ENCODE measurements around the gene MYL3.

Gene MYL3

GRCh38 chr3:46874430-46874829 lies 11.2 kb upstream of the MYL3 start:
- Histone ChIP-seq H3K4me1 (peaks cover 10% of the 10 kb centered on the region), H3K27me3 (ENCODE audit: low read depth) (no peaks in the 10 kb centered on the region), H3K9me3 (no peaks in the 10 kb centered on the region), H3K4me3 (no peak overlapping the region), H3K36me3 (replicated peaks) (no peaks in the 10 kb centered on the region)
- no peak for DNase-seq (ENCODE audit: low spot score in 2 of 2)
- in situ Hi-C loops (cut with MboI; ENCODE audit: low sequenced_read_pairs) = no loop called here

GRCh38 chr3:46873521-46873920 lies 10.3 kb upstream of the MYL3 start:
- H3K4me3 ChIP-seq = no peak overlapping the region
- no peaks in the 10 kb centered on the region for H3K27me3 ChIP-seq (ENCODE audit: low read depth)
- H3K36me3 ChIP-seq (replicated peaks) = no peaks in the 10 kb centered on the region
- no peaks in the 10 kb centered on the region for H3K9me3 ChIP-seq
- in situ Hi-C loops (cut with MboI; ENCODE audit: low sequenced_read_pairs) = no loop called here
- peaks cover 2% of the 10 kb centered on the region for H3K4me1 ChIP-seq
- DNase-seq (ENCODE audit: low spot score in 2 of 2) = no peak

GRCh38 chr3:46871222-46871621 lies 8.0 kb upstream of the MYL3 start:
- in situ Hi-C loops (cut with MboI; ENCODE audit: low sequenced_read_pairs) = no loop called here
- Histone ChIP-seq H3K27me3 (ENCODE audit: low read depth) (no peaks in the 10 kb centered on the region), H3K4me1 (no peaks in the 10 kb centered on the region), H3K9me3 (no peaks in the 10 kb centered on the region), H3K4me3 (no peak overlapping the region), H3K36me3 (replicated peaks) (no peaks in the 10 kb centered on the region)
- DNase-seq (ENCODE audit: low spot score in 2 of 2) = no peak

- H3K4me1 ChIP-seq = no peaks in the 10 kb centered on the region
- no peak for DNase-seq (ENCODE audit: low spot score in 2 of 2)
- in situ Hi-C loops (cut with MboI; ENCODE audit: low sequenced_read_pairs) = no loop called here
- no peaks in the 10 kb centered on the region for H3K9me3 ChIP-seq
- H3K4me3 ChIP-seq = no peak overlapping the region
- no peaks in the 10 kb centered on the region for H3K27me3 ChIP-seq (ENCODE audit: low read depth)
- no peaks in the 10 kb centered on the region for H3K36me3 ChIP-seq (replicated peaks)
Observed at GRCh38 chr3:46870651-46871050, 7.4 kb upstream of the MYL3 start.

GRCh38 chr3:46869440-46869839 lies 6.2 kb upstream of the MYL3 start:
- DNase-seq (ENCODE audit: low spot score in 2 of 2) = no peak
- in situ Hi-C loops (cut with MboI; ENCODE audit: low sequenced_read_pairs) = no loop called here
- H3K27me3 ChIP-seq (ENCODE audit: low read depth) = no peaks in the 10 kb centered on the region
- no peaks in the 10 kb centered on the region for H3K9me3 ChIP-seq
- H3K36me3 ChIP-seq (replicated peaks) = no peaks in the 10 kb centered on the region
- H3K4me1 ChIP-seq = no peaks in the 10 kb centered on the region
- H3K4me3 ChIP-seq = no peak overlapping the region

- Histone ChIP-seq H3K4me3 (no peak overlapping the region), H3K36me3 (replicated peaks) (no peaks in the 10 kb centered on the region), H3K27me3 (ENCODE audit: low read depth) (no peaks in the 10 kb centered on the region), H3K4me1 (no peaks in the 10 kb centered on the region), H3K9me3 (no peaks in the 10 kb centered on the region)
- in situ Hi-C loops (cut with MboI; ENCODE audit: low sequenced_read_pairs) = no loop called here
- DNase-seq (ENCODE audit: low spot score in 2 of 2) = no peak
Observed at GRCh38 chr3:46868948-46869347, 5.7 kb upstream of the MYL3 start.

- H3K4me1 ChIP-seq = no peaks in the 10 kb centered on the region
- H3K36me3 ChIP-seq (replicated peaks) = no peaks in the 10 kb centered on the region
- no peak overlapping the region for H3K4me3 ChIP-seq
- no peak for DNase-seq (ENCODE audit: low spot score in 2 of 2)
- H3K27me3 ChIP-seq (ENCODE audit: low read depth) = no peaks in the 10 kb centered on the region
- in situ Hi-C loops (cut with MboI; ENCODE audit: low sequenced_read_pairs) = no loop called here
- H3K9me3 ChIP-seq = no peaks in the 10 kb centered on the region
Observed at GRCh38 chr3:46868287-46868686, 5.0 kb upstream of the MYL3 start.

GRCh38 chr3:46867550-46867898 lies 4.3 kb upstream of the MYL3 start:
- Histone ChIP-seq H3K9me3 (no peaks in the 10 kb centered on the region), H3K27me3 (ENCODE audit: low read depth) (no peaks in the 10 kb centered on the region), H3K4me1 (no peaks in the 10 kb centered on the region), H3K4me3 (no peak overlapping the region), H3K36me3 (replicated peaks) (no peaks in the 10 kb centered on the region)
- no peak for DNase-seq (ENCODE audit: low spot score in 2 of 2)
- in situ Hi-C loops (cut with MboI; ENCODE audit: low sequenced_read_pairs) = no loop called here

GRCh38 chr3:46866720-46867549 lies 3.7 kb upstream of the MYL3 start:
- Histone ChIP-seq H3K4me3 (no peak overlapping the region), H3K9me3 (no peaks in the 10 kb centered on the region), H3K27me3 (ENCODE audit: low read depth) (no peaks in the 10 kb centered on the region), H3K36me3 (replicated peaks) (no peaks in the 10 kb centered on the region), H3K4me1 (no peaks in the 10 kb centered on the region)
- peak in 1 of 2 experiments; percentile 91 for DNase-seq (ENCODE audit: low spot score in 2 of 2)
- in situ Hi-C loops (cut with MboI; ENCODE audit: low sequenced_read_pairs) = no loop called here

- H3K4me1 ChIP-seq = no peaks in the 10 kb centered on the region
- H3K27me3 ChIP-seq (ENCODE audit: low read depth) = no peaks in the 10 kb centered on the region
- H3K9me3 ChIP-seq = no peaks in the 10 kb centered on the region
- in situ Hi-C loops (cut with MboI; ENCODE audit: low sequenced_read_pairs) = no loop called here
- H3K36me3 ChIP-seq (replicated peaks) = no peaks in the 10 kb centered on the region
- H3K4me3 ChIP-seq = no peak overlapping the region
- no peak for DNase-seq (ENCODE audit: low spot score in 2 of 2)
Observed at GRCh38 chr3:46866032-46866595, 2.9 kb upstream of the MYL3 start.

- Histone ChIP-seq H3K36me3 (replicated peaks) (no peaks in the 10 kb centered on the region), H3K4me1 (no peaks in the 10 kb centered on the region), H3K9me3 (no peaks in the 10 kb centered on the region), H3K4me3 (no peak overlapping the region), H3K27me3 (ENCODE audit: low read depth) (no peaks in the 10 kb centered on the region)
- in situ Hi-C loops (cut with MboI; ENCODE audit: low sequenced_read_pairs) = no loop called here
- DNase-seq (ENCODE audit: low spot score in 2 of 2) = no peak
Observed at GRCh38 chr3:46865546-46865945, 2.3 kb upstream of the MYL3 start.

- H3K4me3 ChIP-seq = no peak overlapping the region
- in situ Hi-C loops (cut with MboI; ENCODE audit: low sequenced_read_pairs) = no loop called here
- H3K9me3 ChIP-seq = no peaks in the 10 kb centered on the region
- H3K4me1 ChIP-seq = no peaks in the 10 kb centered on the region
- no peaks in the 10 kb centered on the region for H3K27me3 ChIP-seq (ENCODE audit: low read depth)
- no peak for DNase-seq (ENCODE audit: low spot score in 2 of 2)
- no peaks in the 10 kb centered on the region for H3K36me3 ChIP-seq (replicated peaks)
Observed at GRCh38 chr3:46865031-46865507, 1.8 kb upstream of the MYL3 start.

- H3K4me3 ChIP-seq = no peak overlapping the region
- in situ Hi-C loops (cut with MboI; ENCODE audit: low sequenced_read_pairs) = no loop called here
- no peaks in the 10 kb centered on the region for H3K4me1 ChIP-seq
Observed at GRCh38 chr3:46864061-46864881, 1.0 kb upstream of the MYL3 start.

More at GRCh38 chr3:46864061-46864881, 1.0 kb upstream of the MYL3 start:
- H3K36me3 ChIP-seq (replicated peaks) = no peaks in the 10 kb centered on the region
- no peaks in the 10 kb centered on the region for H3K27me3 ChIP-seq (ENCODE audit: low read depth)
- H3K9me3 ChIP-seq = no peaks in the 10 kb centered on the region
- no peak for DNase-seq (ENCODE audit: low spot score in 2 of 2)

Data from HAP-1 (cell line).